ENCODE measurements around the gene IFT25. TPM values are rescaled to one million over a fixed set of nuclear protein-coding genes. Genes with fewer than 3 reads are reported as not detected.

IFT25 gene
- total and polyA plus RNA-seq, 2 experiments from 2014 or later, result 28.2 to 109 TPM

- Histone ChIP-seq H2AFZ (no peak overlapping the region), H3K27ac (ENCODE audit: low read depth) (no peak overlapping the region), H4K20me1 (replicated peaks; ENCODE audit: insufficient read depth) (no peaks in the 10 kb centered on the region), H3K4me2 (peak overlapping the region; percentile 80), H3K9me2 (ENCODE audit: insufficient read depth) (no peaks in the 10 kb centered on the region), H3K36me3 (ENCODE audit: insufficient read depth) (no peaks in the 10 kb centered on the region; the same call in 1 of the 2 replicates), H3K27me3 (ENCODE audit: insufficient read depth) (no peaks in the 10 kb centered on the region), H3F3A (replicated peaks; ENCODE audit: low read depth) (no peaks in the 10 kb centered on the region; the same call in 1 of the 2 replicates), H3K4me1 (ENCODE audit: insufficient read depth) (peaks cover 5% of the 10 kb centered on the region; the same call in 1 of the 2 replicates), H3K79me2 (replicated peaks; ENCODE audit: insufficient read depth) (no peaks in the 10 kb centered on the region), H3K4me3 (peak overlapping the region; percentile 80)
- no peak for ATAC-seq
- Mint-ChIP-seq H3K9me3 (no peaks in the 10 kb centered on the region), H3K36me3 (ENCODE audit: low read depth) (peaks cover 3% of the 10 kb centered on the region; the same call in 2 of the 3 replicates), H3K27ac (no peak overlapping the region; the same call in 1 of the 2 replicates), H3K4me1 (peaks cover 10% of the 10 kb centered on the region; the same call in 2 of the 3 replicates), H3K4me3 (peak overlapping the region; percentile 98), H3K27me3 (ENCODE audit: insufficient read depth, low read depth, poor library complexity) (peaks cover 10% of the 10 kb centered on the region)
- no peak for DNase-seq (ENCODE audit: low spot score)
- TF ChIP-seq STAT1 (IDR thresholded peaks at IDR 0.05; ENCODE audit: unreplicated experiment), result no peak
- TF ChIP-seq CTCF (conservative IDR thresholded peaks at IDR 0.05; ENCODE audit: low read depth in 2 of 2), result no peak
- TF ChIP-seq ZNF114 (CRISPR knock-in tag; IDR thresholded peaks at IDR 0.05), result no peak
- TF ChIP-seq POLR2AphosphoS5 (IDR thresholded peaks at IDR 0.05; ENCODE audit: low read depth), result no peak
- no peak for TF ChIP-seq ZNF331 (CRISPR knock-in tag; IDR thresholded peaks at IDR 0.05; ENCODE audit: low read depth)
- TF ChIP-seq EZH2phosphoT487 (IDR thresholded peaks at IDR 0.05; ENCODE audit: unreplicated experiment), result no peak
- no peak for TF ChIP-seq ZNF462 (CRISPR knock-in tag; IDR thresholded peaks at IDR 0.05)
- no peak for TF ChIP-seq EZH2 (IDR thresholded peaks at IDR 0.05; ENCODE audit: low read depth, unreplicated experiment)
- no peak for TF ChIP-seq REST (IDR thresholded peaks at IDR 0.05; ENCODE audit: unreplicated experiment)
- TF ChIP-seq JUNB (IDR thresholded peaks at IDR 0.05; ENCODE audit: unreplicated experiment), result no peak
- TF ChIP-seq ETS1 (IDR thresholded peaks at IDR 0.05), result no peak
- no peak for TF ChIP-seq CREB1 (CRISPR knock-in tag; IDR thresholded peaks at IDR 0.05; ENCODE audit: low read depth)
- TF ChIP-seq NANOG (IDR thresholded peaks at IDR 0.05; ENCODE audit: borderline replicate concordance), result no peak
These were observed 56.8 kb downstream of the IFT25 start for GRCh38 chr1:53888681-53889080.

All from GM23338 (cell line).